ENCODE results near the gene BRF1.

The BRF1 gene

DNA sequence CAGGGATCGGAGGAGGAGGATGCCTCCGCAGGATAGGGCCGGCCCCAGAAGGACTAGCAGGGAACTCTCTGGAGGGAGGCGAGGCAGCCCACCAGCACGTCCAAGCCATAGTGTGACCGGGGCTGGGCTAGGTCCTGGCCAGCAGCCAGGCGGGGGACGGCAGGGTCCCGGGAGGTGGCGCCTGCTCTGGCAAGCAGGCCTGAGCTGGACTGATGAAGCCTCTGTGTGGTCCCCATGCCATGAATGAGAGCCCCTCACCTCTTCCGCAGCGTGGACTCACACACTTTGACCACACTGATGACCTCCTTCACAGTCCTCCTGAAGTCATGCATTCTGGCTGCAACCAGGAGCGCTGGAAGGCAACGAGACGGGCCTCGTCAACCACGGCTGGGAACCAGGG, 72.2 kb downstream of the BRF1 start:
- DNase-seq (ENCODE audit: low spot score) = no peak

DNA sequence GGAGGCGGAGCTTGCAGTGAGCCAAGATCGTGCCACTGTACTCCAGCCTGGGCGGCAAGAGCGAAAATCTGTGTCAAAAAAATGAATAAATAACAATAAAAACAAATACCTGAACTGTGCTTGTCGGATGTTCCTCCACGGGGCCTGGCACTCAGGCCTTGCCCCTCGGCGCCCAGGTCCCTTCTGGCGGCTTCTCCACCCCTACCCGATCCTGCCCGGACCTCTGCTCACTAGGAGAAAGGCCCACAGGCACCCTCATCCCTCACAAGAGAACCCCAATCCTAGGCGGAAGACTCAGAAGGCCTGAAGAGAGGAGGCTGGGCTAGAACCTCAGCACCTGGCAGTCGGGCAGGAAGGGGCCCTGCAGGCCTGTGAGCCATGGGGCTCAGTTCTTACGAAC, 73.5 kb downstream of the BRF1 start:
- DNase-seq (ENCODE audit: low spot score) = no peak

DNA sequence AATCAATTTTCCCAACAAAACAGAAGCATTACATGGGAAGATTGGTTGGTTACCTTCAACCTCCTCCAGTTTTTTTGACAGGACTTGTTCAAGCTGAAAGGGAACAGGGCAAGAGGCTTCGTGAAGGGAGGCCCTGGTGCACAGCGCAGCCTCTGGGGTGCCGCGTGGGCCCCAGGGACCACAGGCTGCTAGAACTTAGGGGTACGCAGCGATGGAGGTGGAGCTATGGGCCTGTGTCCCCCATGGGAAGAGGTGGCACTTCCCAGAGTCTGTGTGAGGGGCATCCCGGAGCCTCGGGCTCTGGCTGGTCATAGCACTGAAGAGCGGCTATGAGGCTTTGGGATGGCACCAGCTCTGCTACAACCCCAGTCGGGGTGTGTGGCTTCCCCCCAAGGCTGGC, 74.6 kb downstream of the BRF1 start:
- no peak for DNase-seq (ENCODE audit: low spot score)

DNA sequence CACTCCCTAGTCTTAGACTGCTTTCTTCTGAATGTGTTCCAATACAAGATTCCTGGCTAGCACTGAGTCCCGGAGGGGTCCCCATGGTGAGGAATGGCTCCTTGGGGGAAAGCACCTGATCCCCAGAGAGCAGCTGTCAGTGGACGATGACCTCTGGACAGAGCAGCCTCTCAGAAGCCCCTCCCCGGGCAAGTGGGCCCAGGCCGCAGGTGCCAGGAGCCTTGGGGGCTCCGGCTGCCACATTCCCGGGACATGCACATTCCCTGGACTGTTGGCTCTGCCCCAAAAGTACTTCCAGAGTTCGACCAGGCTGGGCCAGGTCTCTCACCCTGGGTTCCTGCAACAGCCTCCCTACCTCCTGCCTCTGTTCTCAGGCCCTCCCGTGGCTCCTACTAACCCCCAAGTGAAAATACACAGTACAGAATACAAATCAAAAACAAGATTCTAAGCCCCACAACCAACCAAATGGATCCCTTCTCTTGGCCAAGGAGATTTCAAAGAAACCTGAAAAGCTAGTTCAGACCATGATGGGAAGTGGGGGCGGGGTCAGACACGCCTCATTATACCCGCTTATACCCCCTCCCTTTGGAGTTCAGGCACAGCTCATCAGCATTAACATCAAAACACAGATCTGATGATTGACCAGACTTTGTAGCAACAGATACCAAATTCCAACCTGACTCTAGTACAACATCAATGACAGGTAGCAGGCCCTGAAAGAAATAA, 75.8 kb downstream of the BRF1 start:
- no peak for DNase-seq (ENCODE audit: low spot score)

DNA sequence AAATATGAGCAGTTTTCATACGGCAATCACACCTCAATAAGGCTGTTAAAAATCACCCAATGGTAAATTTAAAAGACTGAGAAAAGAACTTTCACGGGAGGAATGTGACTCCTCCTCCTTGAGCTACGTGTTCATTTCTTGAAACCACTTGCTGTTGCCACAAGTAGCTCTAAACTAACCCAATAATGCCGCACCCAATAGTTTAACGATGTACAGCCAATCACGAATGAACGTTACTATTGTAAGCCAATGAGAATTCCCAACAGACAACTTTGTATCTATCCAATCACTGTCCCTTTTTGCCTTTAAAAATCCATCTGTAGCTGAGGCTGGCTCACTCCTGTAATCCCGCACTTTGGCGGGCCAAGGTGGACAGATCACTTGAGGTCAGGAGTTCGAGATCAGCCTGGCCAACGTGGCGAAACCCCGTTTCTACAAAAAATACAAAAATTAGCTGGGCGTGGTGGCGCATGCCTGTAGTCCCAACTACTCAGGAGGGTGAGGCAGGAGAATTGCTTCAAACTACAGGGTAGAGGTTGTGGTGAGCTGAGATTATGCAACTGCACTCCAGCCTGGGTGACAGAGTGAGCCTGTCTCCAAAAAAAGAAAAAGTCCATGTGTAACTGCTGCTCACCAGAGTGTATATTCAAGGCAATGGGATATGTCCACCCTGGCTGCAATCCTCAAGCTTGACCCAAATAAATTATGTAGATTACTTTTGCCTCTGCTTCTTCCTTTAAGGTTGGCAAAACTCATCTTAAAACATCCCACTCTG, 76.8 kb downstream of the BRF1 start:
- no peak for DNase-seq (ENCODE audit: low spot score)

DNA sequence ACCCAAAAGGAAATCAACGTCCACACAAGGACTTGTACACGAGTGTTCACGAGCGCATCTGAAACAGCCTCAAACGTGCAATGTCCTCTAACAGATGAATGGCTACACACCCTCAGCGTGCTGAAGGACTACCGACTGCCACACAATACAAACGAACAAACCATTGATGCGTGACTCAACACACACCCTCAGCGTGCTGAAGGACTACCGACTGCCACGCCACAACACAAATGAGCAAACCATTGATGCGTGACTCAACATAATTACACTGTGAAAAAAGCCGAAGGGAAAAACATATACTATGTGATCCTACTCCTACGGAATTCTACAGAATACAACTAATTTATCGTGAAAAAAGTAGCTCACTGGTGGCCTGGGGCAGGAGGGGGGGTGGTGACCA, 77.5 kb downstream of the BRF1 start:
- DNase-seq (ENCODE audit: low spot score) = no peak

DNA sequence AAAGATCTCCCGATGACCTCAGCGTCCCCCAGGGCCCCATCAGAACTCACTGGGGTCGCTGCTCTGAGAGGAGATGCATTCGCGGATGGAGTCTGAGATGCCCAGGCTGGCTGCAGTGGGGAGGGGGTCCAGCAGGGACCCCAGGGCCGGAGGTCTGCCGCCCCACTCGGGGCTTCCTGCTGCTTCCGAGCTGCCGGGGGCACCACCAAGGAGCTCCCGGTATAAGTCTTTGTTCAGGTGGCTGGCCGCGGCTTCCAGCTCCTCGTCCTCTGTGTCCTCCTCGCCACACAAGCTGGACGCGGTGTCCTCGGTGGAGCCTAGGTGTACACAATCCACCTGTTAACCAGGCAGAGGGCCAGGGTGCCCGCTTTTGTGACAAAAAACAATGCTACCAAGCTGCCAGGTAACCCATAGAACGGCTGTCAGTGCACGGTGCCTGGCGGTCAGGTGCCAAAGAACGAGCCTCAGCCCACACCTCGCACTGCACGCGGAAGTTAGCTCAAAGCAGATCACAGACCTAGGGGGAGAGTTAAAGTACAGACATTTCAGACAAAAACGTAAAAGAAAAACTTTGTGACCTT, 79.1 kb downstream of the BRF1 start:
- DNase-seq (ENCODE audit: low spot score) = no peak

DNA sequence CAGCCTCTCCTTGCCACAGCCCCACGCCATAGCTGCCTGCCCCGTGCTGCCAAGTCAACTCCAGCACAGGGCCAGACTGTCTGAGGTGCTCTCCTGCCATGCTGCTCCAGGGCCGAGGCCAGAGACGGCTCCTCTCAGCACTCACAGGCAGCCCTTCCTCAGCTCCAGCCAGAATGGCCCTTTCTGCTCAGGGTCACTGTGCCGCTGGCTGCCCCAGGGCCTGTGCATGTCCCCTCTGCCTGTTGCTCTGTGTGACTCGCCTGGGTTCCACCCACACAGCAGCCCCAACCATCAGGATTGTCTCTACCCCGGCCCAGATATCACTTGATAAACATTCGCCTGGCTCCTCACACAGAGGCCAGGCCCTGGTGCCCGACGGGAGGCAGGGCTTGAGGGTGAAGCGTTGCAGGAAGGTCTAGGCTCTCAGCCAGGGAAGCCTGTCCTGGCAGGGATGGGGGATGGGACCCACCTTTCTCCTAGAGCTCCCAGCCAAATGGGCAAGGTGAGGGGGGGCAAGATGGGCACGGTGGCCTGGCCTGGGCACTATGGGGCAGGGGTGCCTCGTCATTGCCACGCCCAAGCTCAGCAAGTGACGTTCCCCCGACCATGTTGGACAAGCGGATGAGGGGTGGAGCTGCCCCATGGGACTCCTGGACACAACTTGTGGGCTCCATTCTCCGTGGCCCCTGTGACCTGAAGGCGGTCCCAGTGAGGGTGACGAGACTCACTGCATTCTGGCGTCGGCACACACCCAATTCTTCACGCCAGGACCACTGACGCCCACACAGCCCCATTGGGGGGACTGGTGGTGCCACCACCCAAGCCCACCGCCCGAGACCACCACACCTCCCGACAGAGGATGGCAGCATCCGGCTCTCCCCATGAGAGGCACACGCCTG, 79.9 kb downstream of the BRF1 start:
- no peak for DNase-seq (ENCODE audit: low spot score)

DNA sequence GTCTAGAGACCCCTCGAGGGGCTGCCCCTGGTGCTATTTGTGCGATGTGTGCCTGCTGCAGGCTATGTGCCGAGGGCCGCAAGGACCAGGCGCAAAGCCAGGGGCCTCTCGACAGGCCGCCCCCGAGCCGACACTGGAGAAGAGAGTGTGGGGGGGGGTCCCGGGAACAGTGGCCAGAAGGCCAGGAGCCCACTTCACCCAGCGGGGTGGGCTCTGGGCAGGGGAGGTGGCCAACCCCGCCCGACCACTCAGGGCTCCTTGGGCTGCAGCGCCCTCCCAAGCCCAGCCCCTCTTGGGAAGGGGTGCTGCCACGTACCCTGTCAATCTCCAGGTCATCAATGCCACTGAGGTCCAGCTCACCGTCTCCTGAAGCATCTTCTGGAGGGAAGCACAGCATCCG, 81.0 kb downstream of the BRF1 start:
- no peak for DNase-seq (ENCODE audit: low spot score)

DNA sequence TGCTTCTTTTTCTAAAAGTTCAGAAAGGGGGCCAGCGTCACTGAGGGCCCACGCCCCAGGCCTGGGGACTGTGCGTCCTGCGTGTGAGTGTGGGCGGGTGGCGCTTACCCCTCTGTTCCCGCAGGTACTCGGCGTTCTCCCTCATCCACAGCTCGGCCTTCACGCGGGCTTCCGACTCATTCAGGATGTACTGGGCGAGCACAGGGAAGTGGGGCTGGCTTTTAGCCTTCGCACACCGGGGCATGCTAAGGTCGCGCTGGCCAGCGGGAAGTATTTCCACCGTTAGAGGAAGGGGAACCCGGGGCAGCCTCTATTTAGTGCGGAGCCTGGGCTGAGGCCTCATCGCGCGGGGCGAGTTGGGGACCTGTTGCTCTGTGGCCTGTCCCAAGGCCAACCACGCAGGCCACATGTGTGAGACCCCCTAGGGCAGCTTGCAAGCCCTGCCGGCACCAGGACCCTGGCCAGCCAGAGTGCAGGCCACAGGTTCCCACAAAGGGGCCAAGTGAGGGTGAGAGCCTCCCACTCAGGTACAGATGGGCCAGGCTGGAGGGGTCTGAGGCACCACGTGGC, 81.7 kb downstream of the BRF1 start:
- DNase-seq (ENCODE audit: low spot score) = no peak

DNA sequence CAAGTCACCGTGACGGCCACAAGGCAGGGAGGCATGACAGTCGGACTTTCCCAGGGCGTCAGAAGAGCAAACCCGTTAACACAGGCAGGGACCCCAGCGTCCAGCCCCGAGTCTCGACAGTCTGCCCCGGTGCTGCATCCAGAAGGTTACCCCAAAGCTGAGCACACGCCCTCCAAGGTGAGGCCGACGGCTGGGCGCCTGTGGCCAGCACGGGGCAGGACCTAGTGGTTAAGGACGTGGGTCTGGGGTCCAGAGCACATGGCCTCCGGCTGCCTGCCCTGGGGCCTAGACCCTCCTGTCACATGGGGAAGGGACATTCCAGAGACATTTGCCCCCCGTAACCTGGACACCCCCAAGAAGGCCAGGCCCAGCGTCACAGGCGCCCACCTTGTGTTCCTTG, 82.2 kb downstream of the BRF1 start:
- no peak for DNase-seq (ENCODE audit: low spot score)

DNA sequence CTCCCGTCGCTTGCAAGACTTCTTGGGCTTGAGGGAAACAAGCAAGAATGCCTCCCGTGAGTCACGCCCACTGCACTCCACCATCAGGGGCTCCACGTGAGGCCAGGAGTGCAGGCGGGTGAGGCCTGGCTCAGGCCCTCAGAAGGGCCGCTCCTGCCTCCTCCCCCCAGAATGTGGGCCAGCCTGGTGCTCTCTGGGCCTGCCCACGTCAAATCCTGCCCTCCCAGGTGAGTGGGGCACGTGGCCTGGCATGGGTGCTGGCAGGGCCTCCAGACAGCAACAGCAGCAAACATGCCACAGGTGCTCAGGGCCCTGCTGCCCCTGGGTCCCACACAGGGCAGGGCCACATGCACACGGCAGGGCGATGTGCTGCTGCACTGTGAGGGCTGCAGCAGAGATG, 83.0 kb downstream of the BRF1 start:
- DNase-seq (ENCODE audit: low spot score) = no peak

DNA sequence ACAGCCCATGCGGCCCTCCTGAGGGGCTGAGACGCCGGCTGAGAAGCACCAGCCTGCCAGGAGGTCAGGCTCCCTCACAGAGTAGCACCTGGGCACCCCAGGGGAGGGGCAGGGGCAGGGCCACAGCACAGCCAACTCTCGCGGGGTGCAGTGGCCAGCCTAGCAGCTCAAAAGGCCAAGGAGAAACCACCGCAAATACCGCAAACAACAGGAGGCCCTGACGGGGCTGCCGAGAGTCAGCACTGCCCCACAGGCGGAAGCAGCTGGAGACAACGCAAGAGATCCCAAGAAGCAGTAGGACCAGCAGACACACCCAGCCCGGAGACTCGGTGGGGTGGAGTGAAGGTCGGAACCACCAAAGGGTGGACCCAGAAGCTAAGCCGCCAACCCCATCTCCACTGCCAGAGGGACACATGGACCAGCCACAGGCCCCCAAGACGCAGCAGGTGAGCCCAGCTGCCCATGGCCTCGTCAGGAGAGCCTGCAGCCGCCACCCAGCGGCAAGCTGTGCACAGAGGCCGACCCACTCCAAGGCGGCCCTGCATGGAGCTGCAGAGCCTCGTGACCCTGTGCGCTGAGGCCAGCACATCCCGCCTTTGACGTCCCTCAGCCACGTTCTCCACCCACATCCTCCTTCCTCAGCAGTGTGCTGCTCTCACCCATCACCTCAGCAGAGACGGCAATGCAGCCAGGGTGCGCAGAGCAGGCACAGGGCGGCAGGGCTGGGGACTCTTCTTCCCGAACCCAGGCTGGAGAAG, 84.1 kb downstream of the BRF1 start:
- no peak for DNase-seq (ENCODE audit: low spot score)

DNA sequence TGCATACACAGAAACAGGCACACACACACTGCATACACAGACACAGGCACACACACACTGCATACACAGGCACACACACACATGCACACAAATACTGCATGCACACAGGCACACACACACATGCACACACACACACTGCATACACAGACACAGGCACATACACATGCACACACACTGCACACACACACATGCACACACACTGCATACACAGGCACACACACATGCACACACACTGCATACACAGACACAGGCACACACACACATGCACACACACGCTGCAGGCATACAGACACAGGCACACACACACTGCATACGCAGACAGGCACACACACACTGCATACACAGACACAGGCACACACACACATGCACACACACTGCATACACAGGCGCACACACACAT, 85.2 kb downstream of the BRF1 start:
- DNase-seq (ENCODE audit: low spot score) = no peak

DNA sequence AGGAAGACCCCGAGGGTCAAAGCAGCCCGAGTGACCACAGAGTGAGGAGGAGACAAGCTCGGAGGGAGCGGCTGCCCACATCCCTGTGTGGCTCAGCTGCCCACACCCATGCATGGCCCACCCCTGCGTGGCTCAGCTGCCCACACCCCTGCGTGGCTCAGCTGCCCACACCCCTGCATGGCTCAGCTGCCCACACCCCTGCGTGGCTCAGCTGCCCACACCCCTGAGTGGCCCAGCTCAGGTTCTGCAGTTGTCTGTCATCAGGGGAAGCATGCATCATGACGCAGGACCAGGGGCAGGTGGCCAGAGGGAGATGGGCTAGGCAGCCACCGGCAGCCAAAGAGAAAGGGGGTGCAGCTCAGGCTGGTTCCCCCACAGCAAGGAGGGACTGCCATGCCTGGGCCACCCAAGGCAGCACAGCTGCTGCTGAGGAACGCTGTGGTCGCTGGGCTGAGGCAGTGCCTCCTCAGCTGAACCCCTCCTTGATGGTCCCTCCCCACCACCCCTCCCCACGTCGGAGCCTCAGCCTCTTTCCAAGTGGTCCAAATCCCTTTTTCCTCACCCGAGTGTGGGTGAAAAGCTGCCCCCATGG, 86.4 kb downstream of the BRF1 start:
- no peak for DNase-seq (ENCODE audit: low spot score)

DNA sequence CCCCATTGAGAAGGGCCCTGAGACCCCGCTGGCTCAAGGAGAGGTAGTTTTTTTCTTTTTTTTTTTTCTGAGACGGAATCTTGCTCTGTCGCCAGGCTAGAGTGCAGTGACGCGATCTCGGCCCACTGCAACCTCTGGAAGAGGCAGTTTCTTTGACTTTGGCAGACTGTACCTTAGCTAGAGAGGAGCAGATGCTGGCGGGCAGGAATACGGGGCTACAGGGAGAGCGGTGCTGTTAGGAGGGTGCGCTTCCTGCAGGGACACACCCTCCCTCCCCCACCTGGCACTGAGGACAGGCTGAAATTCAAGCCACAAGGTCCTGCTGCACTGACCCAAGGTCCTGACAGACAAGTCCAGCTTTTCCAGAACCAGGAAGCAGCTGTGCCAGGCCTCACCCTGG, 87.4 kb downstream of the BRF1 start:
- no peak for DNase-seq (ENCODE audit: low spot score)

DNA sequence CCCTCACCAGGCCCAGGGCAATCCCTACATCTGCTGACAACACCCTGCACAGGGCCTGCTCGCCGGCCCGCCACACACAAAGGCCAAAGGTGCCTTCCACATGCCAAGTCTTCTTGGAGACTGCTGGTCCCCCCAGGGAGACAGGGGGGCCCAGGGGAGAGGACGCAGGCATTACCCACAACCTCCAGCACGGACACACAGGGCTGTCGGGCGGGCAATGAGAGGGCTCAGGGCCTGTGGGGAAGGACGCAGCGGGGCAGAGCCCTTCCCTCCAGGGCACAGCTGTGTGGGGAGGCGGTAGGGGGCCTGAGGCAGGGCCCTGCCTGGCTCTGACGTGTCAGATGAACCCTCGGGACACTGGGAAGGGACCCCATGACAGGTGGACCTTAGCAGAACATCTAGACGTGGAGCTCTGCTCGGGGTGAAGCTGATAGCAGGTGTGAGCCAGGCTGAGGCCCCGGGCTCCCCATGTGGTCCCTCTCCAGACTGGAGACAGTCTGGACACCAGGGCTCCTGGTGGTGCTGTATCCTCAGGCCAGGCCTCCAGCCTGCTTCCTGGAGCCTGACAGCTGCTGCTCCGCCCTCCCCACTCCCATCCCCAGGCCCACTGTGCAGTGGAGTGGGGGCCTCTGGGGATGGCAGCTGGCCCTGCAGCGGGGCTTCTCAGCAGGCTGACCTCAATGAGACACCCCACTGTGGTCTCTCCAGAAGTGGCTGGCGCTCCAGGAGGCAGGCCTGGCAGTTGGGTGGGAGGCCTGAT, 88.1 kb downstream of the BRF1 start:
- no peak for DNase-seq (ENCODE audit: low spot score)

DNA sequence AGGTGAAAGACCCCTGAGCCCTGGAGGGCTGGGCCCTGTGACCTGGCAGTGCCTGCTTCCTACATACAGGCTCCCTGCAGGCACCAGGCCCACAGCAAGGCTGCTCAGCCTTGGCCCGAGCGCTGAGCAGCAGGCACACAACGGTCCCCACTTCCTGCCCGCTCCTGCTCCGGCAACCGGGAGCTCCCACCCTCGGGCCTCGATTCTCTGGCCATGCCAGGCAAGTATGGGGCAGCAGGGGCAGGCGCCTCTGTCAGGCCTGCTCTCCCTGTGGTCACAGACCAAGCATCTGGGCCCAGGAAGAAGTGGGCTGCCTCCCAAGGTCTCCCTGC, 89.1 kb downstream of the BRF1 start:
- DNase-seq (ENCODE audit: low spot score) = no peak

DNA sequence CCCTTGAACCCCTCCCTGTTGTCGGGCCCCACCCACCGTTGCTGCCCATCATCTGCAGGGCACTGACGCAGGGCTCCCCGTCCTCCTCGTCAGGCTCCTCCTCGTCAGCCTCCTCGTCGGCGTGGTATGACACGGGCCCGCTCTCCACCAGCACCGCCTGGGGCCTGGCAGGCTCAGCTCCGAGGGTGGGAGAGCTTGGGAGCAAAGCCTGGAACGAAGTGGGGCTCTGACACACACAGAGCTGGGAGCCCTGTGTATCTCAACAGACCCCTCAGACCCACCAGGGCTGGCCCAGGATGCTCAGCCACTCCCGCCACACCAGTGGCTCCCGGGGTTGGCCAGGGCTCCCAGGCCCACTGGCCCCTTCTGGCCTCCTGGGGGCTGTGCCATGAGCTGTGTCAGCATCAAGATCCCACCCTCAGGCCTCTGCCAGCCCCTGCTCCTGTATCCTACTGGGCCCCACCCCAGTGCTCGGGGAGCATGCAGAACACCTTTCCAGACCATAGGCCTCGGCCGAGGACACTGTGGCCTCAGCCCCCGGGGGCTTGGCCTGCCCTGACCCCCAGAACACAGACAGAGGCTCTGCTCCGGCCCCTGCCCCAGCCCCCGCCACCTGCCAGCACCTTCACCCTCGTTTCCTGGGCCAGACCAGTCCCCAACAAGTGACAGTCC, 89.6 kb downstream of the BRF1 start:
- no peak for DNase-seq (ENCODE audit: low spot score)

All from NAMALWA (cell line).